ENCODE results near the gene PLEKHO2.
"Not testable (repeated sequence)": the region's sequence is repeated elsewhere in the genome, so short reads cannot be mapped to it uniquely, and the experiment has no call there.

DNA sequence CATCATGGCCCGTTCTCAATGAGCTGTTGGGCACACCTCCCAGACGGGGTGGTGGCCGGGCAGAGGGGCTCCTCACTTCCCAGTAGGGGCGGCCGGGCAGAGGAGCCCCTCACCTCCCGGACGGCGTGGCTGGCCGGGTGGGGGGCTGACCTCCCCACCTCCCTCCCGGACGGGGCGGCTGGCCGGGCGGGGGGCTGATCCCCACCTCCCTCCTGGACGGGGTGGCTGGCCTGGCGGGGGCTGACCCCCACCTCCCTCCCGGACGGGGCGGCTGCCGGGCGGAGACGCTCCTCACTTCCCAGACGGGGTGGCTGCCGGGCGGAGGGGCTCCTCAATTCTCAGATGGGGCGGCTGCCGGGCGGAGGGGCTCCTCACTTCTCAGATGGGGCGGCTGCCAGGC is 42.8 kb upstream of the PLEKHO2 start:
- not testable (repeated sequence) for TF ChIP-seq POLR2A (IDR thresholded peaks at IDR 0.05; ENCODE audit: low read depth, low read length); TAF1 (IDR thresholded peaks at IDR 0.05; ENCODE audit: borderline replicate concordance, low read depth, low read length)
